Erythroblast (primary cell): Measurements from ENCODE around the gene MPHOSPH9.

ENCODE experiments used
- GATA1 ChIP-seq: IDR thresholded peaks from 2 replicates; pipeline ENCODE4 v1.6.1; 2011; ENCODE audit warnings: low read depth, mild to moderate bottlenecking, control low read depth, low read length, moderate library complexity
- POLR2A ChIP-seq: IDR thresholded peaks from 2 replicates; pipeline ENCODE4 v1.6.1; 2011; ENCODE audit warnings: mild to moderate bottlenecking, low read length

- TF ChIP-seq POLR2A (no peak), GATA1 (no peak)
Observed at GRCh38 chr12:123267335-123267920, 34.5 kb upstream of the MPHOSPH9 start.
